ENCODE results near the gene PCNA. TPM values are rescaled to one million over a fixed set of nuclear protein-coding genes. Genes with fewer than 3 reads are reported as not detected.

The PCNA gene
- total and polyA plus RNA-seq, 9 of the 15 experiments (the other 6 are each of a cell fraction or from before 2014, with no cell fraction given) = 213 to 390 (median 291) TPM

GRCh38 chr20:5119435-5120184, at the start of gene PCNA (continued):
- TF ChIP-seq ETS2 (tag; IDR thresholded peaks at IDR 0.05; ENCODE audit: borderline replicate concordance, poor library complexity, severe bottlenecking) (no peak), SRSF3 (IDR thresholded peaks at IDR 0.05; ENCODE audit: insufficient read depth, low read length) (no peak), ZNF444 (CRISPR knock-in tag; IDR thresholded peaks at IDR 0.05) (no peak), ZNF551 (CRISPR knock-in tag; IDR thresholded peaks at IDR 0.05) (no peak)

- no CpG with 5 or more reads among the region's 3 CpGs for WGBS (ENCODE audit: insufficient coverage, low coverage, missing lambda C conversion rate)
- peaks cover 0 to 16% of the 10 kb centered on the region in 2 experiments; a peak in 3 of 5 replicates for H3K4me1 ChIP-seq (replicated peaks in 1 of 2; ENCODE audit: control insufficient read depth in 2 of 2, insufficient read depth in 2 of 2, low read length in 2 of 2)
- FAIRE-seq = no peak
- ATAC-seq = no peak
- no TSS peak for BruUV-seq (replicated peaks)
- H3K79me2 ChIP-seq (ENCODE audit: control insufficient read depth, insufficient read depth, low read length) = no peaks in the 10 kb centered on the region; the same call in none of the 3 replicates
- no peak overlapping the region for H2AFZ ChIP-seq (ENCODE audit: low read depth, low read length)
- peaks cover 21% of the 10 kb centered on the region for H4K20me1 ChIP-seq (replicated peaks; ENCODE audit: control insufficient read depth, insufficient read depth, low read length)
- H3K4me2 ChIP-seq (ENCODE audit: insufficient read depth, low read length) = no peak overlapping the region
- intact Hi-C loops (cut with micrococcal nuclease) (no loop called here), in situ Hi-C loops (cut with MboI) (no loop called here)
- H3K9ac ChIP-seq (ENCODE audit: insufficient read depth in 1 of 2, low read depth in 2 of 2, low read length in 2 of 2) = peak overlapping the region in 1 of 2 experiments; percentile 64; a peak in 2 of 4 replicates
- peaks cover 3% of the 10 kb centered on the region; the same call in 1 of the 3 replicates for H3K36me3 ChIP-seq (ENCODE audit: control insufficient read depth, insufficient read depth, low read length)
- no peaks in the 10 kb centered on the region for H3K9me3 ChIP-seq (replicated peaks; ENCODE audit: control insufficient read depth, insufficient read depth, low read depth, low read length)
- ChIA-PET CTCF (ENCODE audit: low intra/inter-chr PET ratio) (no interaction called here), POLR2A (interaction anchor here (0.7 kb wide), 1 partner anchor 530 kb away, joined by 3 read pairs; no protein-coding TSS in a partner anchor)
- TF ChIP-seq GTF2F1 (IDR thresholded peaks at IDR 0.05; ENCODE audit: low read depth, low read length) (no peak), OTX1 (CRISPR knock-in tag; IDR thresholded peaks at IDR 0.05) (no peak), NFIX (CRISPR knock-in tag; IDR thresholded peaks at IDR 0.05; ENCODE audit: low read depth) (no peak), FOS (IDR thresholded peaks at IDR 0.05; ENCODE audit: extremely low read depth, insufficient read length) (no peak), ZNF280A (IDR thresholded peaks at IDR 0.05; ENCODE audit: low read depth, partially characterized antibody) (no peak), CSDE1 (IDR thresholded peaks at IDR 0.05) (no peak), SNAPC5 (CRISPR knock-in tag; IDR thresholded peaks at IDR 0.05) (no peak), BRD9 (IDR thresholded peaks at IDR 0.05; ENCODE audit: low read depth, partially characterized antibody) (no peak), MED1 (CRISPR knock-in tag; IDR thresholded peaks at IDR 0.05; ENCODE audit: borderline replicate concordance) (no peak), TCFL5 (CRISPR knock-in tag; conservative IDR thresholded peaks at IDR 0.05) (no peak), GABPB1 (CRISPR knock-in tag; IDR thresholded peaks at IDR 0.05) (no peak)
- H3K9me1 ChIP-seq (ENCODE audit: control insufficient read depth, insufficient read depth, low read length) = no peaks in the 10 kb centered on the region
- DNase-seq (ENCODE audit: extremely low read depth in 1 of 4, low spot score in 3 of 4) = no peak
- H3K27me3 ChIP-seq (ENCODE audit: control insufficient read depth in 2 of 2, insufficient read depth in 2 of 2, low read length in 2 of 2) = no peaks in the 10 kb centered on the region
- no peak overlapping the region for H3K27ac ChIP-seq (ENCODE audit: extremely low read depth, low read depth, low read length)
- no peak overlapping the region for H3K4me3 ChIP-seq
These were observed 49.1 kb upstream of the PCNA start for GRCh38 chr20:5168651-5169396.

All from K562 (cell line).